SK-N-SH (cell line): ENCODE data around the gene KCNQ5.

Experiments used
- CTCF ChIP-seq: fragments of 200-600 bp; sonication (generic); IDR thresholded peaks from 2 replicates; pipeline ENCODE4 v1.6.1; 2017; ENCODE audit warnings: antibody characterized with exemption, mild to moderate bottlenecking, moderate library complexity
- EZH2phosphoT487 ChIP-seq: fragments of 200-600 bp; sonication (generic); IDR thresholded peaks from 2 replicates; pipeline ENCODE4 v1.6.1; 2017; ENCODE audit warnings: low read depth, mixed run types, mild to moderate bottlenecking, antibody characterized with exemption, moderate library complexity, borderline replicate concordance
- GABPA ChIP-seq: IDR thresholded peaks from 2 replicates; pipeline ENCODE4 v1.4.0; 2012; ENCODE audit warnings: low read depth, mild to moderate bottlenecking
- GATA2 ChIP-seq: sonication (generic); formaldehyde crosslinking; IDR thresholded peaks from 2 replicates; pipeline ENCODE4 v1.5.0; 2020; ENCODE audit warnings: mild to moderate bottlenecking, missing genetic modification reagents
- JUND ChIP-seq: IDR thresholded peaks from 2 replicates; pipeline ENCODE4 v1.4.0; 2012
- MEF2A ChIP-seq: IDR thresholded peaks from 2 replicates; pipeline ENCODE4 v1.4.0; 2012; ENCODE audit warnings: low read depth, borderline replicate concordance
- POLR2AphosphoS5 ChIP-seq: IDR thresholded peaks from 2 replicates; pipeline ENCODE4 v1.6.1; 2012; ENCODE audit warnings: low read depth, low read length
- RAD21 ChIP-seq: IDR thresholded peaks from 2 replicates; pipeline ENCODE4 v1.6.1; 2012; ENCODE audit warnings: mild to moderate bottlenecking, low read length
- REST ChIP-seq: IDR thresholded peaks from 2 replicates; pipeline ENCODE4 v1.6.1; 2012; ENCODE audit warnings: mild to moderate bottlenecking, low read depth, low read length, moderate library complexity
- RXRA ChIP-seq: IDR thresholded peaks from 2 replicates; pipeline ENCODE4 v1.4.0; 2012; ENCODE audit warnings: low read depth, mild to moderate bottlenecking, borderline replicate concordance
- TAF1 ChIP-seq: IDR thresholded peaks from 2 replicates; pipeline ENCODE4 v1.6.1; 2012; ENCODE audit warnings: low read depth, mild to moderate bottlenecking, low read length, moderate library complexity, borderline replicate concordance
- TF ChIP-seq, protein P1 (sequence below): IDR thresholded peaks from 2 replicates; pipeline ENCODE4; 2012
- TF ChIP-seq, protein P2 (sequence below): IDR thresholded peaks from 2 replicates; pipeline ENCODE4 v1.4.0; 2012; ENCODE audit warnings: low read depth

DNA sequence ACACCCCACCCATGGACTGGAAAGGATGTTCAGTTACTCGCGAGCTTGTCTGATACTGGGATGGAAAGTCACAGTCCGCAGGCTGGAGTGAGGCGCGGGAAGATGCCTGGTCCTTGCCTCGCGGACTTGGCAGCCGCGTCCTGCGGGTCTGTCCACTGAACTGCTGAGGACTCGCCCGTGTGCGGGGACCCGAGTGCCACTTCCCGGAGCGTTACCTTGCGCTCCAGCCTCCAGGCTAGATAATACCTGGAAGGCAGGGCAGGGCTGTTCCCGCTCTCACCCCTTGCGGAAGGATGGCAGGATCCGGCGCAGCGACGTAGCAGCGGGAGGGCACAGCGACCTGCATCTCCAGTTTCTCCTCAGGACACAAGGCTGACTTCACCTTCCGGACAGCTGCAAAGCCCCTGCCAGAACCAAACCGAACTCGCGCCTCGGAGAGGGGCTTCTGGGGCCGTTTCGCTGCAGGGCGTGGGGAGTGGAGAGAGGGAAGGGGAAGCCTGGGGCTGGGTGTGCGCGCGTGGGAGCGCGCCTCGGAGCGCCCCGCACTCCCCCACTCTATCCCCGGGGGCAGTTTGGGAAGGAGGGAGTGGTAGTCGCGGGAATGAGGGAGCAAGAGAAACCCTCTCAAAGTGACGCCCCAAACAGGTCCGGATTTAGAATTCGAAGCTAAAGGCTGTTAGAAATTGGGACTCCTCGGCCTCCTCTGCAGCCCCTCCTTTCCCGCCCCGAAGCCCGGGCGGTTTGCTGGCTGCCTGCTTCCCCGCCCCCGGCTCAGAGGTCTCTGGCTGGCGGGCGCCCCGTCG, at the start of gene KCNQ5:
- TF ChIP-seq EZH2phosphoT487 (no peak), CTCF (no peak), MEF2A (no peak), GATA2 (CRISPR knock-in tag) (no peak), POLR2AphosphoS5 (no peak; the same call in 1 of the 2 replicates), GABPA (no peak), REST (no peak), JUND (no peak), RAD21 (no peak), RXRA (no peak), TAF1 (0 out of 2 replicates have a peak, but pooled peaks have one; percentile 21)
- TF ChIP-seq, protein P1, sequence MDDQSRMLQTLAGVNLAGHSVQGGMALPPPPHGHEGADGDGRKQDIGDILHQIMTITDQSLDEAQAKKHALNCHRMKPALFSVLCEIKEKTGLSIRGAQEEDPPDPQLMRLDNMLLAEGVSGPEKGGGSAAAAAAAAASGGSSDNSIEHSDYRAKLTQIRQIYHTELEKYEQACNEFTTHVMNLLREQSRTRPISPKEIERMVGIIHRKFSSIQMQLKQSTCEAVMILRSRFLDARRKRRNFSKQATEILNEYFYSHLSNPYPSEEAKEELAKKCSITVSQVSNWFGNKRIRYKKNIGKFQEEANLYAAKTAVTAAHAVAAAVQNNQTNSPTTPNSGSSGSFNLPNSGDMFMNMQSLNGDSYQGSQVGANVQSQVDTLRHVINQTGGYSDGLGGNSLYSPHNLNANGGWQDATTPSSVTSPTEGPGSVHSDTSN = no peak
- TF ChIP-seq, protein P2, sequence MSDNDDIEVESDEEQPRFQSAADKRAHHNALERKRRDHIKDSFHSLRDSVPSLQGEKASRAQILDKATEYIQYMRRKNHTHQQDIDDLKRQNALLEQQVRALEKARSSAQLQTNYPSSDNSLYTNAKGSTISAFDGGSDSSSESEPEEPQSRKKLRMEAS = no peak; the same call in 1 of the 2 replicates
